Stimulated activated CD4-positive, alpha-beta T cell treated with anti-CD3 and anti-CD28 coated beads, Interleukin-1b, Interleukin-23, amount 100 ng/mL, for 48 hours (primary cell): ENCODE measurements around the gene KMT2D.

Experiments
- DNase-seq: peaks from one replicate; pipeline ENCODE4 v3.0.0-alpha.2; 2020

Gene KMT2D

GRCh38 chr12:49032276-49032675 is 28.3 kb downstream of the KMT2D start:
- DNase-seq, result no peak

- no peak for DNase-seq
Observed at GRCh38 chr12:49031573-49032161, 28.9 kb downstream of the KMT2D start.

GRCh38 chr12:49030714-49031572 is 29.7 kb downstream of the KMT2D start:
- DNase-seq, result no peak

- peak; percentile 1 for DNase-seq
Observed at GRCh38 chr12:49030119-49030518, 30.5 kb downstream of the KMT2D start.

GRCh38 chr12:49028666-49029275 is 31.8 kb downstream of the KMT2D start:
- DNase-seq, result peak; percentile 0

- no peak for DNase-seq
Observed at GRCh38 chr12:49027846-49028555, 32.6 kb downstream of the KMT2D start.

GRCh38 chr12:49026678-49027480 is 33.7 kb downstream of the KMT2D start:
- no peak for DNase-seq

- DNase-seq, result no peak
Observed at GRCh38 chr12:49026101-49026500, 34.5 kb downstream of the KMT2D start.

- no peak for DNase-seq
Observed at GRCh38 chr12:49025463-49025862, 35.1 kb downstream of the KMT2D start.

GRCh38 chr12:49024543-49024942 is 36.1 kb downstream of the KMT2D start:
- DNase-seq, result no peak

GRCh38 chr12:49023812-49024211 is 36.8 kb downstream of the KMT2D start:
- DNase-seq, result no peak

- DNase-seq, result no peak
Observed at GRCh38 chr12:49022558-49023178, 37.9 kb downstream of the KMT2D start.

GRCh38 chr12:49021292-49021915 is 39.2 kb downstream of the KMT2D start:
- DNase-seq, result no peak

GRCh38 chr12:49020441-49020840 is 40.2 kb downstream of the KMT2D start:
- DNase-seq, result no peak

- DNase-seq, result peak; percentile 28
Observed at GRCh38 chr12:49019443-49020324, 40.9 kb downstream of the KMT2D start.

- no peak for DNase-seq
Observed at GRCh38 chr12:49019120-49019430, 41.5 kb downstream of the KMT2D start.

GRCh38 chr12:49018261-49019119 is 42.1 kb downstream of the KMT2D start, which contains the start of gene PRKAG1:
TSS of gene PRKAG1 (minus strand) at chr12:49018776. CDS start at chr12:49018740, 36 bp downstream.
- peak; percentile 95 for DNase-seq

GRCh38 chr12:49017891-49018260 is 42.7 kb downstream of the KMT2D start:
- peak; percentile 62 for DNase-seq

GRCh38 chr12:49015196-49015595 is 45.4 kb downstream of the KMT2D start:
- DNase-seq, result no peak

GRCh38 chr12:49014547-49014946 is 46.0 kb downstream of the KMT2D start:
- no peak for DNase-seq
